ENCODE measurements around the gene COL25A1.

COL25A1 gene

DNA sequence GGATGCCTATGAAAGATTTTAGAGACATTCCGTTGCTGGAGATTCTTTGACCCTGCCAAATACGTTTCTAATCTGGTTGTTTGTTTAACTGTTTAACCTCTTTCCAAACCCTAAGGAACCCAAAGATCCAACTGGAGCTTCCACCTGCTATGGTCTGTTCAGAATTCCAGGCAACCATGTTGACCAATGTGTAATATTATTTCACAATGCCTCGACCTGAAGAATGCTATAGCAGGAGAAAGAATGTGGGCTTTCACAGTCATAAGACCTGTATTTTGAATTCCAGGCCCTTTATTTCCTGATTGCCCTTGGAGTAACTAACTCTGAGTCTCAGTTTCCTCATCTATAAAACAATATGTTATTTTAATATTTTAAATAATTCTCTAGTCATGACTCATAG, 90.8 kb downstream of the COL25A1 start:
- no peak for DNase-seq

GRCh38 chr4:109209647-109210046, 92.8 kb downstream of the COL25A1 start:
- no peak for DNase-seq

GRCh38 chr4:109207898-109208297, 94.6 kb downstream of the COL25A1 start:
- DNase-seq, result no peak

GRCh38 chr4:109207061-109207460, 95.4 kb downstream of the COL25A1 start:
- no peak for DNase-seq

DNA sequence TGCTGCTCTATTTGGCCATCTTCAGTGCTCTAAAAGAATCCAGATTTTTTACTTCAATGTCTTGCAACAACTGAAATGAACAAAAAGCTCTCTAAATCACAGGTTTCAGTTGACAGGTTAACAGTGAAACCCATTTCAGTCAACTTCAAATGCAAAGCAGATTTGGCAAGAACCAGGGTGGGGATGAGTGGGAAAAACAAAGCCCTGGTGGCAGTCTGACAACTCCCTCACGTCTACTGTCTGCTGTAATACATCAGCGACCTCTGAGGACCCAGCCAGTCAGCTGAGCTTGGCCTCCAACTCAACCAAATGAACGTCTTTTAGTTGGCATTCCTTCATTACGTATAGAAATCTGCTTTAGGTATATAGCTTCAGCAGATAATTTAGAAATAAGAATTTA, 95.8 kb downstream of the COL25A1 start:
- DNase-seq, result no peak

GRCh38 chr4:109205186-109205585, 97.3 kb downstream of the COL25A1 start:
- no peak for DNase-seq

GRCh38 chr4:109199585-109199984, 102.9 kb downstream of the COL25A1 start:
- DNase-seq, result no peak

- no peak for DNase-seq
Measured at GRCh38 chr4:109195646-109196045, 106.8 kb downstream of the COL25A1 start.

- DNase-seq, result no peak
Measured at GRCh38 chr4:109191216-109191615, 111.2 kb downstream of the COL25A1 start.

GRCh38 chr4:109186458-109186945, 116.0 kb downstream of the COL25A1 start:
- no peak for DNase-seq

DNA sequence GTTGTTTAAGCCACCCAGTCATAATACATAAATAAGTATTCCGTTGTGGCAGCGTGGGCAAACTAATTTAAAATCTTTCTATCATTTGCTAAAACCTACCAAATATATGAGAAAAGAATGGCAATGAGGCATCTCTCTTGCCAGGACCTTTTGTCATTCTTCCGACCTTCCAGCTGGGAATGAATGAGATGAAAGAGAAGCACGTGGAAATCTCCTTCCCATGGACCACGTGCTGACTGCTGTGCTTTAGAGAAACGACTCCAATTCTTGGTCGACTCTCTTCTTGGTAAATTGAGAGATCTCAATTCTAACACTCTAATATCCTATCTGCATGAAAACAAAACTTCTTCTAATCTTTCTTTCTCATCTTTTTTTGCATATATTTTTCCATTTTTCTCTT, 116.5 kb downstream of the COL25A1 start:
- DNase-seq, result no peak

DNA sequence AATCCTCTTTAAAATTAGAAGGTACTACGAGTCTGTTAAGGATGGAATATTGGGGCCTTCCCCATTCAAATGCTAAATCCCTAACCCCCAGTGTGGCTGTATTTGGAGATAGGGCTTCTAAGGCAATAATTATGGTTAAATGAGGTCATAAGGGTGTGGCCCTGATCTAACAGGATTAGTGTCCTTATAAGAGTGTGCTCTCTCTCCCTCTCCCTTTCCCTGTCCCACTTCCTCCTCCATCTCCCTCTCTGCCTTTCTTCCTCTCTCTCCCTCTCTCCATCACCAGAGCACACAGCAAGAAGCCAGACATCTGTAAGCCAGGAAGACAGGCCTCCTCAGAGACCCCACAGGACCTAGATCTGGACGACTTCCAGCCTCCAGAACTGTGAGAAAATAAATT, 116.9 kb downstream of the COL25A1 start:
- no peak for DNase-seq

DNA sequence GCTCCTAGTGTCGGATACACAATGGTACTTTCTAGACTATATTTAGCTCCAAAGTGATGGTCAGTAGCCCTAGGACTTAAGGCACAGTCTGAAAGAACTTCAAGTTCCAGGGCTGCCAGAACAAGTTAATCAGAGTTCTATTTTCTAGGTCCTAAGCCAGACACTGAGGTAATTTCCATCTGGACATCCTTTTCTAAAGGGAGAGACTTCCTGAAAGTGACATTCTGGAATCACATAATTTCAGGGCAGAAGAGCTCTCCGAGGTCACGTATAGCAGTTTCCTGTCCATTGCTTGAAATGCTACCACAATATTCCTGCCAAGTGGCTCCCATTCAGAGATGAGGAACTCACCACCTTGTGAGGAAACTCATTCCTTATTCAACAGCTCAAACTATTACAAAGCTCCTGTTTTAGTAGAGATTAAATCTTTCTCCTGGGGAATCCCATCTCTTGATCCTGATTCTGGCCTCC, 117.9 kb downstream of the COL25A1 start:
- no peak for DNase-seq

DNA sequence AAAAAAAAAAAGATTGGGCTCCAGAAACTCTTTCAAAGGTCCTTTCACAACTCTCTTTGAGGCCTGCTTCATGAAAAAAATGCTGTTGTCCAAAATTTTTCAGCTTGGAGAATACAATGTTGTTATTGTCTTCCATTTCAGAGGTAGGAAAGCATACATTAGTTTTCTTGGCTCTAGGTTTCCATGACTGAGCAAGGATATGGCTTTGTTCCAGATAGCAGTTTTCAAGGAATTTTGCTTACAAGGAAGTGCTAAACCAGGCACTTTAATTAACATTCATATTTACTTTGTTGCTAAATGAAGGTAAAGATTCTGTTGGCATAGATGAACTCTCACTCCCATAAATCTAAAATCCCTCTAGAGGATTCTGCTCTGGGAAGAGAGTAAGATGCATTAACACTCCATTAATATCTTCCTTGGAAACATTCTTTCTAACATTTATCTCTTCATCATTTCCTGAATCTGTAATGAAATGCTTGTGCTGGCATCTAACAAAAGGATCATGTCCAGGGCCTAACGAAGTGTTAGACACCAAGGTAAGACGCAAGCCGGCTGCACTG, 118.4 kb downstream of the COL25A1 start:
- DNase-seq, result no peak

GRCh38 chr4:109182696-109183095, 119.8 kb downstream of the COL25A1 start:
- DNase-seq, result no peak

DNA sequence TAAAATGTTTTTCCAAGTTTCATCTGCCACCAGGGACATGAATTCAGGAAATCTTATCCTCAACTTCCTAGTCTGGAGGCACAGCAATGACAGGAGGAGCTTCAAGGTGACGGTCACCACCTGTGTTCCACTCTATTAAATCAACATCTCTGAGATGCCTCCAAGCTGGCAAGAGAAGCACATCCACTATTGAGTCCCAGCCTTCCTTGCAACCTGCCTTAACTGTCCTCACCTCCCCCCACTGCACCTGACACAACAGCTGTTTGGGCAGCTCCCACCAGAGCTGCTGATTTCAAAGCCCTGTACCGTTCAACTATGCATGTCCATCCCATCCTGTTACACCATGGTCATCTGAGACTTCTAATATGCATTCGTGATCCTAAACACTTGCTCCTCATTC, 123.4 kb downstream of the COL25A1 start:
- DNase-seq, result no peak

DNA sequence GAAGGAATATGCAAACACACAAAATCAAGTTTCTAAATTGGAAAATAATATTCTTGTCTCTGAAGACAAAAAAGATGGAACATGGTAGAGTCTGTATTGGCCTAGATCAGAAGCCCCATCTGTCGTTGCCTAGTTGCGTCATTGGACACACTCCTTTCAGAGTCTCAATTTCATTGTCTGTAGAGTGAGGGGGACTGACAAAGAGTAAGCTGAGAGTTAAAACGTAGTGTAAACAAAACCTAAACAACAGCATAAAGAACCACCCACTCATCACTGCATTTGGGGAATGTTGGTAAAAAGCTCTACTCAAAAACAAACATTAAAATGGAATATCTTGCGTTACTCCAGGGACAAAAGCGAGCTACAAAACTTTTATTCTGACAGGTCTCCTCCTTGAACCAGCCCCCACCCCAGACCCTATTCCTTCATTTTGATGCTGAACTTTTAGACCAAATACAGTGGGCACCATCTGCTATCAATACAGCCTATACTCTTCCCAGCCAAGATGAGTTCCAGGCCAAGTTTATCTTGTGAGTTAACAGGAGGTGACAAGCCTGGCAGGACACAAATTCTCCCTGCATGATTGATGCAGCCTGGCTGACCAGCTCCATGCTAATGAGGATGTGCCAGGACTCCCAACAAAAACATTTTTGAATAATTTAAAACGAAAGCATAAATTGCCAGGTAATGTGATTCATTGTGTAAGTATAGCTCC, 125.2 kb downstream of the COL25A1 start:
- DNase-seq, result no peak

GRCh38 chr4:109174224-109174953, 128.1 kb downstream of the COL25A1 start:
- no peak for DNase-seq

DNA sequence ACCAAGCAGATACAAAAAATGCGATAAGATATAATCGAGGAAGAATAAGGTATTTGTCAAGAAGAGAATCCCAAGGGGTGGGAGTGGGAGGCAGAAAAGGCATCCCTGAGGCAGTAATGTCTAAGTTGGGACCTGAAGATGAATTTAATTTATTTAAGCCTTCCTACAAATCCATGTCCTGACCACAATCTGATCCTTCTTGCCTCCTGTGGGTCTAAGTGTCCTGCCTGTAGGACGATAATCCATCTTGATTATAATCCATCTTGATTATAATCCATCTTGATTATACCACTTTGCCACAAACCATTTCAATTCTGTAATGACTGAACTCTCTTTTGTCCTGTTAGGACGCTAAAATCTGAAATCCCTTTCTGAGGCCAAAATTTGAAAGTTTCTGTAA, 130.2 kb downstream of the COL25A1 start:
- DNase-seq, result no peak

DNA sequence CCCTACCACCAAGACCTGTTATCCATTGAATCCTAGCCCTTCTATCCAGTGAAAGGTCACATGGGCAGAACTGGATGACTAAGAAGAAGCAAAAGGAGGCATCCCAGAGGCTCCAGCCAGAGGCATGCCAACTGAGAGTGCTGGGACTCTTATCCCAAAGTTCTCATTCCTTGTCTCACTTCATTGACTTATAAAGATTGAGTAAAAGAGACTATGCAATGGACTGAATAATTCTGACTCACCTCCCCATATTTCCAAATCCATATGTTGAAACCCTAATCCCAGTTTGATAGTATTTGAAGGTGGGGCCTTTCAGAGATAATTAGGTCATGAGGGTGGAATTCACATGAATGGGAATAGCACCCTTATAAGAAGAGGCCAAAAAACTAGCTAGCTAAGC, 131.4 kb downstream of the COL25A1 start:
- DNase-seq, result no peak

DNA sequence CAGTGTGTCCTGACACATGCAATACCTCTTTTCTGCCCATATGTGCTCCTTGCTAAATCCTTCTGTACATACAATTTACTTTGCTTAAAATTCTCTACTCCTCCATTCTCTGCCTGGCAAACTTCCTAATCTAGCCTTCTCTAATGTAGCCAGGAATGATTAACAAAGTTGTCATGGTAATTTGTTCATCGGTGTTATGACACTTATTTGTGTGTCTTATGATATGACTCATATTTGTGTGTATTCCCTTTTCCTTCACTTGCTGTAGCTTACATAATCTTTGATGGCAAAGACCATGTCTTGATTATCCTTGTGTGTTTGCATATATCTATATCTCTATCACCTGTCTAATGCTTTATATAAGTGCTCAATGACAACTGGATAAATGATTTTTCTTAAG, 133.3 kb downstream of the COL25A1 start:
- DNase-seq, result no peak

- no peak for DNase-seq
Measured at GRCh38 chr4:109166586-109166985, 135.9 kb downstream of the COL25A1 start.

DNA sequence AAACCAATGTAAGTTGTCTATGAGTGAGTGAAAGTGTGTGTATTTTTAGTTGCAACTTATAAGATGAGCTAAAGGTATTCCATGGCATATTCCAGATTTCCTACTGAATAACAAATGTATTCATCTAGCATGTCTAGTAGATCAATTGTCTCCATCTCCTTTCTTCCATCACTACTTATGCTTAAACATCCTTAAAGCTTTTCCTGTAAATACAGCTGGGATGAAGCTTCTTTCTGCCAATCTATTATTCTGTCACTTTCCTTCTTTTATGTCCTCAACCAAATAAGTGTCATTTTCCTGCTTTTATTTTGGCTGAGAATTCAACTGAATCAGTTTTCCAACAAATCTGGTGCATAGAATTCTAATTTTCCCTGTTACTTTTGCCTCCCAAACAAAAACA, 136.3 kb downstream of the COL25A1 start:
- no peak for DNase-seq

DNA sequence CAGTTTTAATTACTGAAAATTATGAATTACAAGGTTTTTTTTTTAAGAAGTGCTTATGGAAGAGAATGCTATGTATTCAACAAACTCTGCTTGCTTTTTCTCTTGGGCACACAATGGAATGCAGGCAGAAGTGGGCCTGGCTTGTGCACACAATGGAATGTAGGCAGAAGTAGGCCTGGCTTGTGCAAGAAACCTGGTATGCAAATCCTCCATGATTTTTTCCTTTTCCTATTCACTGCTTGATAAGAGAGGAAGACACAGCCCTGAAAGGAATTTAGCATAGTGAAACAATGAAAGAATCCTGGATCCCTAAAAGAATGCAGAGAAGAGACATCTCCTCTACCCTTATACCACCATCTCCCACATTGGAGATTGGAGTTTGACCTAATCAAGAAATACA, 138.4 kb downstream of the COL25A1 start:
- no peak for DNase-seq

All from NCI-H187 treated with DMSO at 0.1 percent for 48 hours (cell line).